Measurements from ENCODE around the gene CCDC112.
A peak's percentile ranks its signal among the peaks of the same experiment; 100 is the strongest.
"Not testable (repeated sequence)": the region's sequence is repeated elsewhere in the genome, so short reads cannot be mapped to it uniquely, and the experiment has no call there.

Gene CCDC112

GRCh38 chr5:115257981-115258380, 38.5 kb downstream of the CCDC112 start:
- peak; percentile 13 for DNase-seq

- not testable (repeated sequence) for DNase-seq
Observed at GRCh38 chr5:115249379-115249778, 47.1 kb downstream of the CCDC112 start.

GRCh38 chr5:115246361-115246991, 50.0 kb downstream of the CCDC112 start:
- DNase-seq = peak; percentile 39

GRCh38 chr5:115243412-115243811, 53.0 kb downstream of the CCDC112 start:
- DNase-seq = no peak

GRCh38 chr5:115241881-115242642, 54.4 kb downstream of the CCDC112 start:
- DNase-seq = no peak

GRCh38 chr5:115237066-115237465, 59.4 kb downstream of the CCDC112 start:
- DNase-seq = no peak

- no peak for DNase-seq
Observed at GRCh38 chr5:115236599-115236998, 59.9 kb downstream of the CCDC112 start.

GRCh38 chr5:115231598-115231997, 64.9 kb downstream of the CCDC112 start:
- no peak for DNase-seq

GRCh38 chr5:115229606-115230005, 66.8 kb downstream of the CCDC112 start:
- DNase-seq = no peak

GRCh38 chr5:115227281-115227680, 69.2 kb downstream of the CCDC112 start:
- no peak for DNase-seq
